ENCODE results near the gene CREB3. TPM values are rescaled to one million over a fixed set of nuclear protein-coding genes. Genes with fewer than 3 reads are reported as not detected.

Gene CREB3, protein sequence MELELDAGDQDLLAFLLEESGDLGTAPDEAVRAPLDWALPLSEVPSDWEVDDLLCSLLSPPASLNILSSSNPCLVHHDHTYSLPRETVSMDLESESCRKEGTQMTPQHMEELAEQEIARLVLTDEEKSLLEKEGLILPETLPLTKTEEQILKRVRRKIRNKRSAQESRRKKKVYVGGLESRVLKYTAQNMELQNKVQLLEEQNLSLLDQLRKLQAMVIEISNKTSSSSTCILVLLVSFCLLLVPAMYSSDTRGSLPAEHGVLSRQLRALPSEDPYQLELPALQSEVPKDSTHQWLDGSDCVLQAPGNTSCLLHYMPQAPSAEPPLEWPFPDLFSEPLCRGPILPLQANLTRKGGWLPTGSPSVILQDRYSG
- total RNA-seq (2022; extraction: Qiagen RNA extraction), result 58.6 to 69.3 TPM (median 61.3 TPM) in 5 replicates

DNA sequence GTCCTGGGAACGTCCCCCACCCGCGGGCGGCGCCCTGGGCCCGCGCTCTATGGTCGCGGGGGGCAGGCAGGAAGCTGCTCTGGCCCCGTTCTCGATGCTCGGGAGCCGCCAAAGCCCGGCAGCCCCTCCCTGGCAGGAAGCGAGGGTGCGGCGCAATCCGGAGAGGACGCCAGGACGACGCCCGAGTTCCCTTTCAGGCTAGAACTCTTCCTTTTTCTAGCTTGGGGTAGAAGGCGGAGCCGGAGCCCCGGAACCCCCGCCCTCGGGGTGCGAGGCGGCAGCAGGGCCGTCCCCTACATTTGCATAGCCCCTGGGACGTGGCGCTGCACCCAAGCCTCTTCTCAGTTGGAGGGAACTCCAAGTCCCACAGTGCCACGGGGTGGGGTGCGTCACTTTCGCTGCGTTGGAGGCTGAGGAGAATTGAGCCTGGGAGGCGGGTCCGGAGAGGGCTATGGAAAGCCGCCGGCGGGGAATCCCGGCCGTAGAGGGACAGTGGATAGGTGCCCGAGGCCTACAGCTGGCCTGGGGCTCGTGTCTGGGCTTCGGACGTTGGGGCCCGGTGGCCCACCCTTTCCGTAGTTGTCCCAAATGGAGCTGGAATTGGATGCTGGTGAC, at the start of gene CREB3, which contains the start of gene TLN1:
TSS of gene CREB3 (plus strand) at position 482 of the 615 bp plus-strand sequence. CDS start at position 589, 107 bp downstream.
TSS of gene TLN1 (minus strand) at position 11 of the 615 bp plus-strand sequence. CDS start 6,501 bp downstream, outside the sequence.

DNA sequence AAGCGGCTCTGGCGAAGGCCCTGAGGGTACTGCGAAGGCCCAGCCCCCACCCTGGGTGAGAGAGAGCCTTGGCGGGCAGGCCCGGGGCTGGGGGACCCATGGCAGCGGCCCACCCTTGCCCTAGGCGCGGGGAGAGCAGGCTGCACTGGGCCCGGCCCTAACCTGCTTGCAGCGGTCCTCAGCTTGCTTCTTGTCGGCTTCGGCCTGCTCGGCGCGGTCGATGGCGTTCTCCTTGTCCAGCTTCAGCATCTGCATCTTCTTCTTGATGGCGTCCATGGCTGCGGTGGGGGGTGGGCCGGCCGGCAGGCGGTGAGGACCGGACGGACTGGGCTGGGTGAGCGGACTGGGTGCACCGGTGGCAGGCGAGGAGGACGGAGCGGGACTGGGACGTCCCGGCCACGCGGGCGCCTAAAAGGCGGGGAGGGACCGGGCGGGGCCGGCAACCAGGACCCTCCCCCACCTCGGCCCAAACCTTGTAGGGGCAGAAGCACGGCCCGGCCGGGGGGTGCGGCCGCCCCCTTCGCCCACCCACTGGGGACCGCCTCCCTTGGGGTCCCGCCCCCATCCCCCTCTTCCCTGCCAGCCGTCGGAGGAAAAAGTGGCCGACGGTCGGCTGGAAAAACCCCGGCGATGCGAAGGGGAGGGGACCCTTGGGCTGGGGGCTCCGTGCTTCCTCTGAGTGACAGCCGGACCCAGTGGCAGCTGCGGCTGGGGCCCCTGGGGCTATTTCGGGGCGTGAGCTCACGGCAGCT, 42.7 kb upstream of the CREB3 start, which contains the start of gene TPM2:
TSS of gene TPM2 (minus strand) at position 384 of the 752 bp plus-strand sequence. CDS start at position 276, 108 bp downstream.

DNA sequence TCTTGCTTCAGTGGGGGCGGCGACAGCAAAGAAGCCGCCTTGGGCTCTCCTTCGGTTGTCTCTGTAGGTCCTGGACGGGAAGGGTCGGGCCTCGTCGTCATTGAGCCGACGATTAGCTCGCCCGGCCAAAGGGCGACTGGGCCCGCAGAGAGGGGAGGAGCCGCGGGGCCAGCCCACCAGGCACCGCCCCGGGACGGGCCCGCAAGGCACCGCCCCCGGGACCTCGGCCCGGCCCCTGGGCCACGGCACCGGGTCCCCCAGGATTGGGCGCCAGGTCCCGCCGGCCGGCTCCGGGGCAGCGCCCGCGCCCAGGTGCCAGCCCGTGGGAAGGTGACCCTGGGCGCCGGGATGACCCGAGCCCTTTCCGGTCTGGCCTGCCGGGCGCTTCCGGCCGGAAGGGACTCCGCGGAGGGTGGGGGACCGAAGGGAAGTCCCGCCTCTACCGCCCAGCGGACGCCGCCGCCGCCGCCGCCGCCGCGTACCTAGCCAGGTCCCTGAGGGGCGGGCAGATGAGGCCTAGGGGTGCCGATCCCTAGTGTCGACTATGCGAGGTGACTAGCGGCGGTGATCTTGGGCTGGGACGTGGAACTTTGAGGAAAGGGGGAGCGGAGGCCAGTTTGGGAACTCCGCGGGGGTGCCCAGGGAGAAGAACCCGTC, 16.5 kb downstream of the CREB3 start, which contains the start of the genes GBA2 and RGP1:
TSS of gene GBA2 (minus strand) at position 371 of the 657 bp plus-strand sequence. CDS start 524 bp downstream, outside the sequence.
TSS of gene RGP1 (plus strand) at position 430 of the 657 bp plus-strand sequence. CDS start 469 bp downstream, outside the sequence.

DNA sequence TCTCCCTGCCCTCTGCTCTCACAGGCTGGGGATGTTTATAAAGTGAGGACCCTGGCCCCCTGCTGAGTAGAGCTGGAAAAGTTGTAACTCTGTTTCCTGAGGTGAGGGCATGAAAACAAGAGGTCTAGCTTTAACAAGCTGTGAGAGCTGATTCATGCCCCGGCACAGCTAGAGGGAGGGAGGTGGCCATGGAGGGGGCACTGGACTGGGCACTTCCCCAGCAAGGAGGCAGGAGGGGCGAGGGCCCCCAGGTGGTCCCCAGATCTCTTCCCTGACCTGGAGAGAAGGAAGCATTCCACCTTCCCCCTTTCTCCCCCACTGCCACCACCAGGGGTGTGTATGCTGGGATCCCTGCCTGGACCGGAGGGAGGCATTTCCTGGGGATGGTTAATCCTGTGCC, 21.8 kb downstream of the CREB3 start, which contains the start of gene MSMP:
TSS of gene MSMP (minus strand) at position 13 of the 400 bp plus-strand sequence. CDS start 147 bp downstream, outside the sequence.

Other genes starting within 250 kb of the CREB3 start
- gene RUSC2, start 242.6 kb upstream of the CREB3 start, total RNA-seq (2022; extraction: Qiagen RNA extraction), result 22.4 to 33.2 TPM (median 29.5 TPM) in 5 replicates
- gene TESK1, start 127.4 kb upstream of the CREB3 start, total RNA-seq (2022; extraction: Qiagen RNA extraction), result 23.2 to 30.9 TPM (median 29.9 TPM) in 5 replicates
- 0.06 to 0.18 TPM (median 0.12 TPM) in 4 of 5 replicates, not detected in the other for gene CD72, start 114.3 kb upstream of the CREB3 start, total RNA-seq (2022; extraction: Qiagen RNA extraction)
- not detected in 5 replicates for gene SIT1, start 81.7 kb upstream of the CREB3 start, total RNA-seq (2022; extraction: Qiagen RNA extraction)
- gene RMRP, start 74.6 kb upstream of the CREB3 start, total RNA-seq (2022; extraction: Qiagen RNA extraction), result 4.2 to 11.7 TPM (median 7.0 TPM) in 3 of 5 replicates, not detected in the others
- 21.2 to 27.0 TPM (median 25.3 TPM) in 5 replicates for gene CCDC107, start 74.4 kb upstream of the CREB3 start, total RNA-seq (2022; extraction: Qiagen RNA extraction)
- gene ARHGEF39, start 67.5 kb upstream of the CREB3 start, total RNA-seq (2022; extraction: Qiagen RNA extraction), result 13.1 to 20.9 TPM (median 19.3 TPM) in 5 replicates
- 4.2 to 7.9 TPM (median 7.3 TPM) in 5 replicates for gene CA9, start 58.7 kb upstream of the CREB3 start, total RNA-seq (2022; extraction: Qiagen RNA extraction)
- 623 to 688 TPM (median 654 TPM) in 5 replicates for gene TPM2, start 42.7 kb upstream of the CREB3 start, total RNA-seq (2022; extraction: Qiagen RNA extraction)
- gene TLN1, start 471 bp upstream of the CREB3 start, total RNA-seq (2022; extraction: Qiagen RNA extraction), result 110 to 135 TPM (median 123 TPM) in 5 replicates
- 27.4 to 38.0 TPM (median 34.1 TPM) in 5 replicates for gene GBA2, start 16.6 kb downstream of the CREB3 start, total RNA-seq (2022; extraction: Qiagen RNA extraction)
- 12.8 to 17.3 TPM (median 15.8 TPM) in 5 replicates for gene RGP1, start 16.6 kb downstream of the CREB3 start, total RNA-seq (2022; extraction: Qiagen RNA extraction)
- 0.30 to 0.48 TPM (median 0.36 TPM) in 3 of 5 replicates, not detected in the others for gene MSMP, start 21.6 kb downstream of the CREB3 start, total RNA-seq (2022; extraction: Qiagen RNA extraction)
- gene NPR2, start 58.9 kb downstream of the CREB3 start, total RNA-seq (2022; extraction: Qiagen RNA extraction), result 4.6 to 7.4 TPM (median 6.1 TPM) in 5 replicates
- gene SPAG8, start 79.6 kb downstream of the CREB3 start, total RNA-seq (2022; extraction: Qiagen RNA extraction), result 0.44 to 0.64 TPM (median 0.58 TPM) in 5 replicates
- gene HINT2, start 82.4 kb downstream of the CREB3 start, total RNA-seq (2022; extraction: Qiagen RNA extraction), result 69.8 to 110 TPM (median 103 TPM) in 5 replicates
- not detected in 5 replicates for gene FAM221B, start 96.1 kb downstream of the CREB3 start, total RNA-seq (2022; extraction: Qiagen RNA extraction)
- gene TMEM8B, start 96.6 kb downstream of the CREB3 start, total RNA-seq (2022; extraction: Qiagen RNA extraction), result 2.5 to 3.7 TPM (median 3.4 TPM) in 5 replicates
- gene OR13J1, start 137.7 kb downstream of the CREB3 start, total RNA-seq (2022; extraction: Qiagen RNA extraction), result not detected in 5 replicates
- gene HRCT1, start 173.5 kb downstream of the CREB3 start, total RNA-seq (2022; extraction: Qiagen RNA extraction), result 0.12 to 0.38 TPM (median 0.23 TPM) in 5 replicates
- gene SPAAR, start 176.8 kb downstream of the CREB3 start, total RNA-seq (2022; extraction: Qiagen RNA extraction), result 0.07 TPM in 1 of 5 replicates, not detected in the others
- gene OR2S2, start 225.5 kb downstream of the CREB3 start, total RNA-seq (2022; extraction: Qiagen RNA extraction), result not detected in 5 replicates